K562 (cell line): ENCODE measurements around the gene SDK1. TPM values are rescaled to one million over a fixed set of nuclear protein-coding genes. Genes with fewer than 3 reads are reported as not detected.

Experiments
- FOXP4 ChIP-seq: sonication (generic); formaldehyde crosslinking; IDR thresholded peaks from 2 replicates; pipeline ENCODE4 v1.8.0; 2022; ENCODE audit warnings: mild to moderate bottlenecking, missing genetic modification reagents, borderline replicate concordance
- STAG1 ChIP-seq: sonication (generic); formaldehyde crosslinking; IDR thresholded peaks from 2 replicates; pipeline ENCODE4 v1.5.0; 2020; ENCODE audit warnings: missing genetic modification reagents, borderline replicate concordance
- TEAD4 ChIP-seq, 2 experiments: sonication (generic) in 1 of 2; formaldehyde crosslinking in 1 of 2; IDR thresholded peaks; 2 replicates each; pipeline versions ENCODE4 v1.6.1 to v1.8.0; 2012 to 2022; ENCODE audit warnings: borderline replicate concordance in 1 of 2, inconsistent platforms in 1 of 2, low read length in 1 of 2, mild to moderate bottlenecking in 1 of 2, missing genetic modification reagents in 1 of 2
- polyA plus RNA-seq, 8 experiments: library from polyadenylated mRNA; depleted of rRNA in 4 of 8; stranded (reverse) in 5 of 8; unstranded in 3 of 8; fragments of >200 nt; fragmentation: Nextera tagmentation in 2 of 8; fragmentation: Illumina TruSeq in 1 of 8; extraction: Ambion mirVana in 2 of 8; extraction: Trizol in 1 of 8; gene quantifications; 2 replicates each; pipeline versions ENCODE4 v1.2.1 to v1.2.3, GENCODE V29; 2011 to 2014; ENCODE audit warnings: inconsistent platforms in 1 of 8, missing spikeins in 1 of 8
- total RNA-seq, 7 experiments: library from RNA; depleted of rRNA in 6 of 7; stranded (reverse); fragments of >200 nt in 6 of 7; fragmentation: Illumina TruSeq in 2 of 7; extraction: Trizol in 2 of 7; gene quantifications; 2 replicates each; pipeline versions ENCODE4 v1.2.1 to v1.2.3, GENCODE V29; 2011 to 2021; ENCODE audit warnings: low replicate concordance in 1 of 7
- TF ChIP-seq, protein P1 (sequence below): fragments of 450-650 bp; IDR thresholded peaks from 2 replicates; pipeline ENCODE4 v1.6.1; 2016; ENCODE audit warnings: low read depth

SDK1 gene
- total and polyA plus RNA-seq, 9 of the 15 experiments (the other 6 are each of a cell fraction or from before 2014, with no cell fraction given), result 0.16 TPM; not detected in 8

DNA sequence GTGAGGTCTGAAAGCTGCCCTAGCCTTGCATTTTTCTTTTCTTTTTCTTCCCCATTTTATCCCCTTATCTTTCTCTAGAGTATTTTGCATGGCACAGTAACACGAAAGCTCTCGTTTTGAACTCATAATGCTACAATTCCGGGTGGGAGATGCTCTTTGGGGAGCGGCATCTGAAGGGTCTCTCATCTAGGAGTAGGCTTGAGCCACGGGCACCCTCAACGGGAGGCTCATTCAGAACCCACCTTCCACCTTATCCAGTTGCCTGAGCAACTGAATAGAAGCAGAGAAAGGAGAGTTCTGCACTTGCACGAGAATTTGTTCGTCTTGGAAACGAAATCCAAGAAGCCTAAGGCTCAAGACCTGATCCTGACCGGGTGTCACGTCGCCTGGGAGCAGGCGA lies 777.5 kb downstream of the SDK1 start (continued):
- TF ChIP-seq, protein P1, sequence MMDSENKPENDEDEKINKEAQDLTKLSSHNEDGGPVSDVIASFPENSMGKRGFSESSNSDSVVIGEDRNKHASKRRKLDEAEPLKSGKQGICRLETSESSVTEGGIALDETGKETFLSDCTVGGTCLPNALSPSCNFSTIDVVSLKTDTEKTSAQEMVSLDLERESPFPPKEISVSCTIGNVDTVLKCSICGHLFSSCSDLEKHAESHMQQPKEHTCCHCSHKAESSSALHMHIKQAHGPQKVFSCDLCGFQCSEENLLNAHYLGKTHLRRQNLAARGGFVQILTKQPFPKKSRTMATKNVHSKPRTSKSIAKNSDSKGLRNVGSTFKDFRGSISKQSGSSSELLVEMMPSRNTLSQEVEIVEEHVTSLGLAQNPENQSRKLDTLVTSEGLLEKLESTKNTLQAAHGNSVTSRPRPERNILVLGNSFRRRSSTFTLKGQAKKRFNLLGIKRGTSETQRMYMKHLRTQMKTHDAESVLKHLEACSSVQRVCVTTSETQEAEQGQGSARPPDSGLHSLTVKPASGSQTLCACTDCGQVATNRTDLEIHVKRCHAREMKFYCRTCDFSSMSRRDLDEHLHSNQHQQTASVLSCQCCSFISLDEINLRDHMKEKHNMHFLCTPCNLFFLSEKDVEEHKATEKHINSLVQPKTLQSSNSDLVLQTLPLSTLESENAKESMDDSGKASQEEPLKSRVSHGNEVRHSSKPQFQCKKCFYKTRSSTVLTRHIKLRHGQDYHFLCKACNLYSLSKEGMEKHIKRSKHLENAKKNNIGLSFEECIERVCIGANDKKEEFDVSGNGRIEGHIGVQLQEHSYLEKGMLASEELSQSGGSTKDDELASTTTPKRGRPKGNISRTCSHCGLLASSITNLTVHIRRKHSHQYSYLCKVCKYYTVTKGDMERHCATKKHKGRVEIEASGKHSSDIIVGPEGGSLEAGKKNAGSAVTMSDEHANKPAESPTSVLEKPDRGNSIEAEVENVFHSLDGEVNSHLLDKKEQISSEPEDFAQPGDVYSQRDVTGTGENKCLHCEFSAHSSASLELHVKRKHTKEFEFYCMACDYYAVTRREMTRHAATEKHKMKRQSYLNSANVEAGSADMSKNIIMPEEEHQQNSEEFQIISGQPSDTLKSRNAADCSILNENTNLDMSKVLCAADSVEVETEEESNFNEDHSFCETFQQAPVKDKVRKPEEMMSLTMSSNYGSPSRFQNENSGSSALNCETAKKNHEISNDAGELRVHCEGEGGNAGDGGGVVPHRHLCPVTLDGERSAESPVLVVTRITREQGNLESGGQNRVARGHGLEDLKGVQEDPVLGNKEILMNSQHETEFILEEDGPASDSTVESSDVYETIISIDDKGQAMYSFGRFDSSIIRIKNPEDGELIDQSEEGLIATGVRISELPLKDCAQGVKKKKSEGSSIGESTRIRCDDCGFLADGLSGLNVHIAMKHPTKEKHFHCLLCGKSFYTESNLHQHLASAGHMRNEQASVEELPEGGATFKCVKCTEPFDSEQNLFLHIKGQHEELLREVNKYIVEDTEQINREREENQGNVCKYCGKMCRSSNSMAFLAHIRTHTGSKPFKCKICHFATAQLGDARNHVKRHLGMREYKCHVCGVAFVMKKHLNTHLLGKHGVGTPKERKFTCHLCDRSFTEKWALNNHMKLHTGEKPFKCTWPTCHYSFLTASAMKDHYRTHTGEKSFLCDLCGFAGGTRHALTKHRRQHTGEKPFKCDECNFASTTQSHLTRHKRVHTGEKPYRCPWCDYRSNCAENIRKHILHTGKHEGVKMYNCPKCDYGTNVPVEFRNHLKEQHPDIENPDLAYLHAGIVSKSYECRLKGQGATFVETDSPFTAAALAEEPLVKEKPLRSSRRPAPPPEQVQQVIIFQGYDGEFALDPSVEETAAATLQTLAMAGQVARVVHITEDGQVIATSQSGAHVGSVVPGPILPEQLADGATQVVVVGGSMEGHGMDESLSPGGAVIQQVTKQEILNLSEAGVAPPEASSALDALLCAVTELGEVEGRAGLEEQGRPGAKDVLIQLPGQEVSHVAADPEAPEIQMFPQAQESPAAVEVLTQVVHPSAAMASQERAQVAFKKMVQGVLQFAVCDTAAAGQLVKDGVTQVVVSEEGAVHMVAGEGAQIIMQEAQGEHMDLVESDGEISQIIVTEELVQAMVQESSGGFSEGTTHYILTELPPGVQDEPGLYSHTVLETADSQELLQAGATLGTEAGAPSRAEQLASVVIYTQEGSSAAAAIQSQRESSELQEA, result no peak
- TF ChIP-seq STAG1 (CRISPR knock-in tag) (no peak), FOXP4 (CRISPR knock-in tag) (no peak), TEAD4 (IDR thresholded peaks at IDR 0.05; ENCODE audit: low read length) (no peak), TEAD4 (CRISPR knock-in tag; IDR thresholded peaks at IDR 0.05; ENCODE audit: borderline replicate concordance) (no peak)
